ENCODE results near the gene HHATL.

HHATL gene

DNA sequence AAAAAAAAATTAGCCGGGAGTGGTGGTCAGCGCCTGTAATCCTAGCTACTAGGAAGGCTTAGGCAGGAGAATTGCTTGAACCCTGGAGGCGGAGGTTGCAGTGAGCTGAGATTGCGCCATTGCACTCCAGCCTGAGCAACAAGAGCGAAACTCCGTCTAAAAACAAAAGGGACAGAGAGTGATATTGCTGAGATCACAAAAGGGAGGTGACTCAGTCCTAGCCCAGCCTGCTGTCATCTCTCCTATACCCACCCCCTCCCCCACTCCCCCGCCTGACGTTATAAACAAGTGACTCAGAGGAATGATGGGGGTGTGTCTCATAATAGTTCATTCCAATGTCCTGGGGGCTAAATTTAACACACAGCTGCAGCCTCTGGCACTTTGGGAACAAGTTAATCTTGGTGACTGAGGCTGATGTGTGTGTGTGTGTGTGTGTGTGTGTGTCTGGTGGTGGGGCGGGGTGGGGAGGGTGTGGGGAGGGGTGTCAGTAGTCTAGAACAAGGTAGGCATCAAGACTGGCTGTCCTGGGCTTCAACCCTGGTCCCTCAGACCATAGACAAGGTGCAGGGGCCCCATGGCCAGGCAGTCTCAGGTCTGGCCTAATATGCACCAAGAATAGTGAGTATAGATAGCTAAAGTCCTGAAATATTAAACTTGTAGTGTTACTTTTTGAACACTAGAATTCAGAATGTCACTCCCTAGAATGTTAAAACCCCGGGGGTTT lies 18.6 kb downstream of the HHATL start:
- peak; percentile 99 for DNase-seq (ENCODE audit: low spot score)

GRCh38 chr3:42682301-42683070 lies 20.1 kb downstream of the HHATL start:
- no peak for DNase-seq (ENCODE audit: low spot score)

- DNase-seq (ENCODE audit: low spot score) = no peak
Measured at GRCh38 chr3:42681361-42682038, 21.1 kb downstream of the HHATL start.

DNA sequence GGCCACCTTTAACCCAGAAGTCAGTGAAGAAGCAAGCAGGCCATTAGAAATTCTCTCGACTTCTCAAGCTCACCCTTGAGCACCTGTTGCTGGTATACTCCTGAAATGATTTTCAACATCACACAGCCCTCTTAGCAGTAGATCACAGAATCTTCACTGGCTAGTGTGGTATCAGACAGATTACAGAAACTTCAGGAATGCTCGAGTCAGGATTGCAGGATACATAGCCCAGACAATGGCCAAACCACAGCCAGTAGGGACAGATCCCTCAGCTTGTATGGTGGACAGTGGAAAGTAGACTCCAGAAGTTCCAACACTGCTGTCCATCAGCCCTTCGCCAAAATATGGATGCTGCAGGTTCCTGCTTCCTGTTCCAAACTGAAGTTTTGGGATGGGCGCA lies 21.8 kb downstream of the HHATL start:
- DNase-seq (ENCODE audit: low spot score) = no peak

- DNase-seq (ENCODE audit: low spot score) = no peak
Measured at GRCh38 chr3:42680271-42680670, 22.3 kb downstream of the HHATL start.

GRCh38 chr3:42678447-42678846 lies 24.2 kb downstream of the HHATL start:
- DNase-seq (ENCODE audit: low spot score) = no peak

- DNase-seq (ENCODE audit: low spot score) = no peak
Measured at GRCh38 chr3:42675909-42676308, 26.7 kb downstream of the HHATL start.

GRCh38 chr3:42674146-42674545 lies 28.5 kb downstream of the HHATL start:
- DNase-seq (ENCODE audit: low spot score) = no peak

DNA sequence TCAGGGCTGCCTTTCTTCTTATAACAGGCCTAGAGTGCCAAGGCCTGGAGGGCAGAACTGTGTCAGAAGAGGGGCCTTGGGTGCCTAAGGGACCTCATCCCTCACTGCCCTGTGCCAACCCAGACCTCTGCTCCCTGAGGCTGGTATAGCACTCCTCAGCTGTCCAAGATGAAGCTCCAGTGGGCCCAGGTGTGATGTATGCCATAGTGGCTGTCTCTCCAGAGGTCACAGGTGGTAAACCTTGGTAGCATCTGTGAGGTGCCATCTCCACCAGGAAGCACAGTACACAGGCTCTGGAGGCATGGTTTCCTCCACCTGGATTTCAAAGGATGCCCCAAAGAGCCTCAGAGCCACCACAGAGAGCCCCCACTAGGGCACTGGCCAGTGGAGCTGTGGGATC lies 29.5 kb downstream of the HHATL start:
- DNase-seq (ENCODE audit: low spot score) = no peak

GRCh38 chr3:42672515-42672914 lies 30.1 kb downstream of the HHATL start:
- no peak for DNase-seq (ENCODE audit: low spot score)

GRCh38 chr3:42670670-42671069 lies 31.9 kb downstream of the HHATL start:
- DNase-seq (ENCODE audit: low spot score) = no peak

GRCh38 chr3:42670051-42670576 lies 32.5 kb downstream of the HHATL start:
- DNase-seq (ENCODE audit: low spot score) = no peak

- DNase-seq (ENCODE audit: low spot score) = peak; percentile 26
Measured at GRCh38 chr3:42668793-42669217, 33.8 kb downstream of the HHATL start.

DNA sequence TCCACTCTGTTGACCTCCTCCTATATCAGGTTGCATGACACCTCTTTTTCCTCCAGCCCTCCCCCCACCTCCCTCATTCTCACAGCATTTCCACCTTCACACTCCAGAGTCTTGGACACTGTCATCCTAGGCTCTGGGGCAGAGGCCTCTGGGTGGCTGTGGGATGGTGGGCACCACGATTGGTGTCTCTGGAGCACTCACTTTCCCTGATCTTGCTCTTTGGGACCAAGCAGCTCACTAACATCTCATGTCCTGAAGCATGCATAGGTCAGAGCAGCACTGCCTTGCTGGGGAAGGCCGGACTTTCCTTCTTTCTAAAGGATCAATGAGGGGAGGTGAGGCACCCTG lies 34.2 kb downstream of the HHATL start:
- DNase-seq (ENCODE audit: low spot score) = no peak

- peak; percentile 11 for DNase-seq (ENCODE audit: low spot score)
Measured at GRCh38 chr3:42667523-42668412, 34.8 kb downstream of the HHATL start.

DNA sequence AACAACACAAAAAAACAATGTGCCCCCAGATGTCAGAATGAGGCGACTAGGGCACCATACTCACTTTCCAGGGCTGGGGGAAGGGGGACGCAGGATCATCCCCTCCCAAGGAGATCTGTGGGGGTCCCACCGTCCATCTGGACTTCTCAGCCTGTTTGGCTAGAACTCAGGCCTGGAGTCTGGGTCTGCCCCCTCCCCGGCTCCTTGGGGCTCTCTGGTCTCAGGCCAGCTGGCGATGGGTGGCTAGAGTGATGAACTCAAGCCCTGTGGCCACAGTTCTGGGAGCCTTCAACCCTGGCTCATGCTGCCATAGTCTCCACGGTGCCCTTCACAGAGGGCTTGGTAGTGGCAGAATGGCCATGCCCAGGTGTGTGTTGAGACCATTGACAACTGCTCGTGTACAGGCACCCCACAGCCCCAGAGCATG lies 35.5 kb downstream of the HHATL start:
- peak; percentile 6 for DNase-seq (ENCODE audit: low spot score)

- DNase-seq (ENCODE audit: low spot score) = no peak
Measured at GRCh38 chr3:42666577-42666998, 36.0 kb downstream of the HHATL start.

GRCh38 chr3:42666022-42666421 lies 36.6 kb downstream of the HHATL start:
- DNase-seq (ENCODE audit: low spot score) = no peak

DNA sequence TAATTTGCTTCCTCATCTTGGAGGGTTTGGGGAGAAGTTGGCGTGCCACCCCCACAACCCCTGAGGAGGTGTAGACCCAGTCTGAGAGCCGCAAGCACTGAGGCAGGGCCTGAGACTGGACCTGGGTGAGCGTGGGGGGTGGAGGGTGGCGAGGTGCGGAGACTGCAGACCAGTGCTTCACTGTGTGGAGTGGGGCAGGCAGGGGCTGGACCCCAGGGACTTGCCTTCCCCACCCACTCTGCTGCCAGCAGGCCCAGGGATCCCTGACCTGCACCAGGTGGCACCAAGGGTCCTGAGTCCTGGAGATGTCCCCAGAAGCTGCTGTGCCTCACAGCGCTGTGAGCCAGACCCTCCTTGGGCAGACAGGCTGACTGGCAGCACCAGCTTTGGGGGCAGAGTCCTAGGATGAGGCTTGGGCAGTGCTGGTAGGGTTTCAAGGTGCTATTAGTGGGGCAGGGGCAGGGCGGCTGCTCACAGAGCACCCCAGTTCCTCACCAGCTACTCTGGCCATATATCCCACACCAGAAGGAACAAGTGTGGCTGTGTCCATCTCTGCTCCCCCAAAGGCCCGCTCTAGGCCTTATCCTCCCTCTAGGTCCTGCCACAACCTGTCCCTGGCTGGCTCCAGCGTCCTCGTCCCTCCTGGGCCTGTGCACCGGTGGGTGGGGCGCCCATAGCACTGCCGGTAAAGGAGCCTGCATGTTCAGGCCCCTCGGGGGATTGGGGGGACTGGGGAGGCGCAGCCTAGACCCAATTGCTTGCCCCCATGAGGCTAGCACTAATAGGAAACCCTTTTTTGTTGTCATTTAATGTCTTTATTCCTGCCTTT lies 37.3 kb downstream of the HHATL start:
- peak; percentile 3 for DNase-seq (ENCODE audit: low spot score)

GRCh38 chr3:42664438-42664803 lies 38.2 kb downstream of the HHATL start:
- no peak for DNase-seq (ENCODE audit: low spot score)

Measured in hepatic stellate cell (primary cell).